Neuronal stem cell (in vitro differentiated cells): ENCODE data around the gene INO80D.

Experiments
- DNase-seq: peaks from one replicate; pipeline ENCODE4 v3.0.0-alpha.2; 2013; ENCODE audit warnings: low spot score
- H2AFZ ChIP-seq: one replicate; pipeline ENCODE4 v1.6.1; 2013; ENCODE audit warnings: mild to moderate bottlenecking, low read length, inconsistent platforms
- H2AK5ac ChIP-seq: 2 replicates; pipeline ENCODE4 v1.6.1; 2013; ENCODE audit warnings: low read depth, mild to moderate bottlenecking, inconsistent platforms, low read length, moderate library complexity, mixed read lengths
- H2BK120ac ChIP-seq: 2 replicates; pipeline ENCODE4 v1.6.1; 2013; ENCODE audit warnings: low read depth, mild to moderate bottlenecking, inconsistent platforms, low read length, moderate library complexity, mixed read lengths
- H2BK12ac ChIP-seq: one replicate; pipeline ENCODE4 v1.6.1; 2013; ENCODE audit warnings: low read length, inconsistent platforms
- H2BK15ac ChIP-seq: 2 replicates; pipeline ENCODE4 v1.6.1; 2013; ENCODE audit warnings: mild to moderate bottlenecking, low read length, inconsistent platforms, mixed read lengths
- H2BK5ac ChIP-seq: one replicate; pipeline ENCODE4 v1.6.1; 2013; ENCODE audit warnings: inconsistent platforms, mild to moderate bottlenecking, low read length, moderate library complexity
- H3K14ac ChIP-seq: one replicate; pipeline ENCODE4 v1.6.1; 2013; ENCODE audit warnings: low read length, inconsistent platforms
- H3K18ac ChIP-seq: 2 replicates; pipeline ENCODE4 v1.6.1; 2013; ENCODE audit warnings: low read length, inconsistent platforms
- H3K23ac ChIP-seq: 2 replicates; pipeline ENCODE4 v1.6.1; 2013; ENCODE audit warnings: low read depth, mild to moderate bottlenecking, mixed read lengths, low read length, inconsistent platforms; ENCODE audit not compliant: poor library complexity
- H3K27ac ChIP-seq: replicated peaks from 3 replicates; pipeline ENCODE4 v1.5.1; 2013; ENCODE audit warnings: low read length, inconsistent platforms
- H3K27me3 ChIP-seq, 3 experiments: 2 replicates each; pipeline ENCODE4 v1.6.1; 2013; ENCODE audit warnings: low read length in 3 of 3, mild to moderate bottlenecking in 2 of 3, inconsistent platforms in 1 of 3, low read depth in 1 of 3, mixed read lengths in 1 of 3, moderate library complexity in 1 of 3; ENCODE audit not compliant: control insufficient read depth in 3 of 3, insufficient read depth in 3 of 3
- H3K36me3 ChIP-seq, 2 donors: replicated peaks in 1 of 2; 2 replicates each; pipeline ENCODE4 v1.6.1; 2013; ENCODE audit warnings: low read length in 2 of 2; ENCODE audit not compliant: control insufficient read depth in 2 of 2, insufficient read depth in 2 of 2
- H3K4ac ChIP-seq: 2 replicates; pipeline ENCODE4 v1.6.1; 2013; ENCODE audit warnings: inconsistent platforms, mild to moderate bottlenecking, low read length, moderate library complexity
- H3K4me1 ChIP-seq, 2 donors: 1 replicate in 1 of 2; 2 replicates in 1 of 2; pipeline ENCODE4 v1.6.1; 2013; ENCODE audit warnings: low read length in 2 of 2, low read depth in 1 of 2; ENCODE audit not compliant: control insufficient read depth in 2 of 2, insufficient read depth in 1 of 2
- H3K4me2 ChIP-seq: one replicate; pipeline ENCODE4 v1.6.1; 2013; ENCODE audit warnings: mild to moderate bottlenecking, low read length, inconsistent platforms; ENCODE audit not compliant: insufficient read depth, poor library complexity, severe bottlenecking
- H3K4me3 ChIP-seq, 2 donors: 2 replicates each; pipeline ENCODE4 v1.5.1; 2013; ENCODE audit warnings: low read length in 2 of 2, mild to moderate bottlenecking in 2 of 2, inconsistent platforms in 1 of 2, moderate library complexity in 1 of 2
- H3K79me1 ChIP-seq: one replicate; pipeline ENCODE4 v1.6.1; 2013; ENCODE audit warnings: low read depth, mild to moderate bottlenecking, inconsistent platforms, low read length, moderate library complexity
- H3K9ac ChIP-seq: one replicate; pipeline ENCODE4 v1.6.1; 2013; ENCODE audit warnings: mild to moderate bottlenecking, low read depth, low read length, inconsistent platforms; ENCODE audit not compliant: poor library complexity
- H3K9me3 ChIP-seq, 2 donors: replicated peaks in 1 of 2; 2 replicates each; pipeline versions ENCODE3 to v1.6.1; 2013; ENCODE audit warnings: low read length in 2 of 2, mild to moderate bottlenecking in 2 of 2, inconsistent platforms in 1 of 2, low read depth in 1 of 2, mixed read lengths in 1 of 2, moderate library complexity in 1 of 2; ENCODE audit not compliant: control insufficient read depth in 2 of 2, insufficient read depth in 1 of 2
- H4K8ac ChIP-seq: one replicate; pipeline ENCODE4 v1.6.1; 2013; ENCODE audit warnings: low read depth, mild to moderate bottlenecking, inconsistent platforms, low read length, moderate library complexity
- H4K91ac ChIP-seq: one replicate; pipeline ENCODE4 v1.6.1; 2013; ENCODE audit warnings: low read length, low read depth, mild to moderate bottlenecking, inconsistent platforms; ENCODE audit not compliant: poor library complexity
- WGBS, 2 donors: extraction: QIAGEN DNeasy Blood & Tissue Kit; methylation state at CpG; one replicate each; pipeline ENCODE4 v1.1.7; 2013; ENCODE audit warnings: missing lambda C conversion rate in 2 of 2, mixed read lengths in 1 of 2; ENCODE audit not compliant: insufficient read length in 2 of 2, insufficient replicate concordance in 1 of 2; ENCODE audit errors: extremely low coverage in 2 of 2; 5-methylcytosine and 5-hydroxymethylcytosine counted together

The INO80D gene

DNA sequence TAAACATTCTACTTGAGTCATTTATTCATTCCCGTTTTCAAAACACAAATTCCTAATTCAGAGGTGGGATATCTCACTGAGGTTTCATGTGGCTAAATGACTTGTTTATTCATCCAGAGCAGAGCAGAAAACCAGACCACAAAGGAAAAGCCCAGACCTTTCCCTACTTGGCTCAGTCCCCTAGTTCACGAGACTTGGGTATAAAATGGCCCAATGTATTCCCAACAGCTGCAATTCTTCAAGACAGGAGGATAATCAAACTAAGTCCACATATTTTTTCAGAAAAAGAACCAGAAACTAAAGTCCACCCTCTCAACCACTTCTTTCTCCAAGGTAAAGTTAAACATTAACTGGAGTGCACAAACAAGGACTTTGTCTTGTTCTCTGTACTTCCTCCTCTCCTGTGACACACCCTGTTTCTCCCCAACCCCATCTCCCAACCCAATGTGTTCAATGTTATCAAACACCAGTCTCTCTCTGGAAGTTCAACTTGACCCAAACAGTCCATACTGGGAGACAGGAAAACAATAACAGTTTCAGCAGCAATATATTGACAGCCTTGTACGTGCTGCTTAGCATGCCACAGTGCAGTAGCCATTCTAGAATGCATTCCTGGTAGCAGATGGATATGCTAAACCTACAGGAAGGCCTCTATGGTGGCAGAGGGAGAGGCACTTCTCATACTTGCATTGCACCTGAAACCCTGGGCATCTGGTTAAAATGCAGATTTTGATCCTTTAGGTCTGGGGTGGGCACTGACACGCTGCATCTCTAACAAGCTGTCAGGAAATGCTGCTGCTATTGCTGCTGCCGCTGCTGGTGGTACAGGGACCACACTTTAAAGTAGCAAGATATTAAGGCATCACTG is 110.7 kb downstream of the INO80D start:
- Histone ChIP-seq H3K4me2 (no peak overlapping the region), H3K27me3 (peaks cover 0 to 5% (median 0%) of the 10 kb centered on the region in 3 experiments), H3K14ac (no peak overlapping the region), H3K4ac (no peak overlapping the region), H4K91ac (no peak overlapping the region), H3K36me3 (no peaks in the 10 kb centered on the region), H2AFZ (peak overlapping the region; percentile 51), H2AK5ac (no peak overlapping the region), H3K79me1 (no peaks in the 10 kb centered on the region), H2BK15ac (no peak overlapping the region), H3K18ac (peak overlapping the region; percentile 42), H2BK120ac (no peak overlapping the region), H3K9me3 (no peaks in the 10 kb centered on the region), H3K4me3 (no peak overlapping the region), H3K23ac (no peak overlapping the region), H3K9ac (no peak overlapping the region), H3K4me1 (no peaks in the 10 kb centered on the region), H4K8ac (no peak overlapping the region), H2BK5ac (no peak overlapping the region), H2BK12ac (no peak overlapping the region), H3K27ac (no peak overlapping the region)
- DNase-seq: no peak
- WGBS, 2 donors: no CpG with 5 or more reads among the region's 5 CpGs

GRCh38 chr2:205972113-205972512 is 113.9 kb downstream of the INO80D start:
- no peak for DNase-seq
- Histone ChIP-seq H2AK5ac (no peak overlapping the region), H3K4me1 (no peaks in the 10 kb centered on the region), H3K27ac (no peak overlapping the region), H3K9ac (no peak overlapping the region), H3K18ac (peak overlapping the region; percentile 64), H3K9me3 (no peaks in the 10 kb centered on the region), H3K36me3 (no peaks in the 10 kb centered on the region), H2BK12ac (no peak overlapping the region), H3K27me3 (peaks cover 0 to 7% (median 0%) of the 10 kb centered on the region in 3 experiments), H3K23ac (no peak overlapping the region), H4K91ac (no peak overlapping the region), H3K4ac (no peak overlapping the region), H2BK15ac (no peak overlapping the region), H3K79me1 (no peaks in the 10 kb centered on the region), H2AFZ (no peak overlapping the region), H3K4me2 (no peak overlapping the region), H2BK5ac (no peak overlapping the region), H4K8ac (no peak overlapping the region), H3K14ac (no peak overlapping the region), H3K4me3 (no peak overlapping the region), H2BK120ac (no peak overlapping the region)
- no CpG with 5 or more reads among the region's 1 CpG for WGBS, 2 donors

DNA sequence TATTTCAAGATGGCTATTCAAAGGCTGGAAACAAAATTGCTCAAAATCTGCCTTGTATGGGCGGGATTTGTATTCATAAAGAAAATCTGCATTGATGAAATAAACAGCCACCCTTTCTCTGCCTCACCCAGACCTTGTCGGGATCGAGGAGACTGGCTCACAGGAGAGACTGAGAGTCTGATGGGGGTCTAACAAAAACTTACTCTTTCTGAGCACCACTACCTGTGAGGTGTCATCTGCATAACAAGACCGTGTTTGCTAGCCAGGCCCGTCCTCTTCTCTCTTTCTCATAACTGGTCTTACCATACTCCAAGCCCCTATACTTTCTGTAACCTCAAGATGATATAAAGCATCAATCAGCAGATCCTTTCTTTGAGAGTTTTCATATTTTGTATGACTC is 115.6 kb downstream of the INO80D start:
- Histone ChIP-seq H3K27me3 (peaks cover 0 to 11% (median 0%) of the 10 kb centered on the region in 3 experiments), H2AK5ac (no peak overlapping the region), H3K9me3 (peaks cover 0 to 2% of the 10 kb centered on the region in 2 donors), H3K9ac (no peak overlapping the region), H3K4ac (no peak overlapping the region), H3K18ac (no peak overlapping the region), H3K36me3 (peaks cover 0 to 2% of the 10 kb centered on the region in 2 donors), H3K4me3 (no peak overlapping the region), H4K8ac (no peak overlapping the region), H4K91ac (no peak overlapping the region), H3K4me2 (no peak overlapping the region), H2BK120ac (no peak overlapping the region), H2AFZ (no peak overlapping the region), H2BK5ac (no peak overlapping the region), H3K27ac (no peak overlapping the region), H3K23ac (no peak overlapping the region), H3K4me1 (no peaks in the 10 kb centered on the region), H3K79me1 (no peaks in the 10 kb centered on the region), H2BK15ac (no peak overlapping the region), H2BK12ac (no peak overlapping the region), H3K14ac (no peak overlapping the region)
- WGBS, 2 donors: no CpG with 5 or more reads among the region's 5 CpGs
- no peak for DNase-seq

DNA sequence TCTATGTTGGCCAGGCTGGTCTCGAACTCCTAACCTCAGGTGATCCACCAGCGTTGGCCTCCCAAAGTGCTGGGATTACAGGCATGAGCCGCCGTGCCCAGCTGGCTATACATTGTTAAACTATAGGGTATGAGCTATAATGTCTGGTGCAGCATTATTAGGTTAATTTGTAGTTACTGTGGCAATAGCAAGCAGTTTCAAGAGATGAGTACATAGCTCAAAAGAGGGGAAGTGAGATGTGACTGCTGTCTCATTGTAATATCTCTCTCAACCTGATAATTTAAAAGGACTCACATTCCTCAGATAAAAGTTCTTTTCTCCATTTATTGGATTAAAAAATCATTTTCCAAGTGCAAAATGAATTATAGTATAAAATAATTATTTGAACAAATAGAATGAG is 116.4 kb downstream of the INO80D start:
- Histone ChIP-seq H3K27ac (no peak overlapping the region), H3K4me1 (no peaks in the 10 kb centered on the region), H3K9me3 (peaks cover 0 to 2% of the 10 kb centered on the region in 2 donors), H3K18ac (no peak overlapping the region), H3K4ac (no peak overlapping the region), H2BK12ac (no peak overlapping the region), H2BK5ac (no peak overlapping the region), H2AFZ (no peak overlapping the region), H4K91ac (no peak overlapping the region), H4K8ac (no peak overlapping the region), H3K9ac (no peak overlapping the region), H3K4me2 (no peak overlapping the region), H3K27me3 (peaks cover 0 to 11% (median 0%) of the 10 kb centered on the region in 3 experiments), H2BK15ac (no peak overlapping the region), H3K79me1 (no peaks in the 10 kb centered on the region), H3K14ac (no peak overlapping the region), H3K23ac (no peak overlapping the region), H2BK120ac (no peak overlapping the region), H2AK5ac (no peak overlapping the region), H3K36me3 (peaks cover 0 to 2% of the 10 kb centered on the region in 2 donors), H3K4me3 (no peak overlapping the region)
- no peak for DNase-seq
- WGBS, 2 donors: no CpG with 5 or more reads among the region's 4 CpGs
